ENCODE data around the gene PHF21A.
A peak's percentile ranks its signal among the peaks of the same experiment; 100 is the strongest.

The PHF21A gene

DNA sequence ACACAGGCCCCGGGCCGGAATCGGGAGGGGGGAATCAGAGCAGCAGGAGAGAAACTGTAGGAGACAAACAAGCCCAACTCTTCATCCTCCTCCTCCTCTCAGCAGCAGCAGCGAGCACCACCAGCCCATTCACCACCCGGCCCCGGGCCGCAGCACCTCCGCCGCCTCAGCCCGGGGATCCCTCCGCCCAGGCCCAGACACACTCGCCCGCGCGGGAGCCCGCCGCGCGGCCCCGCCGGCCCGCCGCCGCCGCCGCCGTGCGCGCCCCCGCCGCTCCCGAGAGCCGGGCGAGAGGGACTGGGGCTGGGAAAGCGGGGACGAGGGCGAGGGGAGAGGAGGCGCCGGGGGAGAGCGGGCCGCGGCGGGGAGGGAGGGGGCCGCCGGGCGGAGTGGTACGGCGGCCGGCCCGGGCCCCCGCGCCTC is at the start of gene PHF21A:
Gene PHF21A, minus strand, starts transcription at position 154 of the 423 bp plus-strand sequence. CDS start 37,235 bp downstream, outside the sequence.
- peak; percentile 72 to 78 for DNase-seq (ENCODE audit: low read depth in 2 of 2)

DNA sequence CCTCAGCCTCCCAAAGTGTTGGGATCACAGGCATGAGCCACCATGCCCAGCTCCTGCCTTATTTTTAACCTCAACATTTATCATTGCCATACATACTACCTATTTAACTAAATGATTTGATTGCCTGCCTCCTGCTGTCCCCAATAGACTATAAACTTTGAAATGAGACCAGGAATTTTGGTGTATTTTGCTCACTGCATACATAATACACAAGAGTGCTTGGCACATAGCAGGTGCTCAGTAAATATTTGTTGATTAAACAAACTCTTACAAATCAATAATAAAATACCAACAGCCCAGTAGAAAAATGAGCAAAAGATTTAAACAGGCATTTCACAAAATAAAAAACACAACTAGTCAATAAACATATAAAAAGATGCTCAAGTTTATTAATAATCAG is 49.5 kb upstream of the PHF21A start:
- DNase-seq (ENCODE audit: low read depth in 2 of 2) = no peak

DNA sequence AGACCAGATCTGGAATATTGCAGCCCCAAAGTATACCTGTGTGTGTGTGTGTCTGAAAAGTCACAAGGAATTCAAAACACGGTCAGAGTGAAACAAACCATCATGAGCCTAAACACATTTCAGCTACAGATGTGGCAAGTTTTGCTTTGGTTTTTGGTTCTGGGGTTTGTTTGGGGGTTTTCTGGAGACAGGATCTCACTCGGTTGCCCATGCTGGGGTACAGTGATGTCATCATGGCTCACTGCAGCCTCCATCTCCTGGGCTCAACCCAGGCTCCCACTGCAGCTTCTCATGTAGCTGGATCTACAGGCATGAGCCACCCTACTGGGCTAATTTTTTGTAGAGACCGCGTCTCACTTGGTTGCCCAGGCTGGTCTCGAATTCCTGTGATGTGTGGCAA is 41.4 kb upstream of the PHF21A start:
- DNase-seq (ENCODE audit: low read depth in 2 of 2) = no peak

DNA sequence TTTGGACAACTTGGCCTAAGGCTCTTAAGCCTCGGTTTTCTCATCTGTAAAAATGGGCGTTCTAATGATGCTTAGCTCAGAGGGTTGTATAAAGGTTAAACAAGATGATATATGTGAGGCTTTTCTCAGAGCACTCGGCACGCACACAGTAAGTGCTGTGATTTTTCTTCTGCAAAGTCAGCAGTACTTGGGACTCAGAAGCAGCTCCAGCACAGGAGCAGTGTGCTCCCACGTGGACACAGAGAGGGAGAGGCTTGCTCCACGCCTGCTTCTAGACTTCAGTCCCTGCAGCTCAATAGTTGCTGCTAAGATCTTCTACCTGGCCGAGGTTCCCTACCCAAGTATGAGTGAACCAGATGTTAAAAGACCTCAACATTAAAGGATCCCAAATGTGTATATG is 39.9 kb upstream of the PHF21A start:
- no peak for DNase-seq (ENCODE audit: low read depth in 2 of 2)

DNA sequence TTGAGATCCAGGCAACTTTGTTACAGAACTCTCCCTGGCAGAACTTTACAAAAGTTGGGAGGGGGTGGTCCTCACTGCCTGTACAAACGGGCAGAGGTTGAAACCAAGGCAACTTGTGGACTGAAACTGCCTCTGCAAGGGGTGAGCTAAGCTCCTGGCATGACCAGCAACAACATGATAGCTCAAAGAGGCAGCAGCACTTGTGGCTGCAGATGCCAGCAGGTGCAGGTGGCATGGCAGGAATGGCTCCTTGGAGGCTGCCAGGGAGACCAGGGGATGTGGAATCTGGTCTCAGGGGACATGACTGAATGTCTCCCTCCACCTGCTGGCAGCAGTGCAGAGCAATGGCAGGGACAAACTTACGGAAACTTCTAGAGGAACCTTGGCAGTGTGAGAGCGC is 38.8 kb upstream of the PHF21A start:
- no peak for DNase-seq (ENCODE audit: low read depth in 2 of 2)

DNA sequence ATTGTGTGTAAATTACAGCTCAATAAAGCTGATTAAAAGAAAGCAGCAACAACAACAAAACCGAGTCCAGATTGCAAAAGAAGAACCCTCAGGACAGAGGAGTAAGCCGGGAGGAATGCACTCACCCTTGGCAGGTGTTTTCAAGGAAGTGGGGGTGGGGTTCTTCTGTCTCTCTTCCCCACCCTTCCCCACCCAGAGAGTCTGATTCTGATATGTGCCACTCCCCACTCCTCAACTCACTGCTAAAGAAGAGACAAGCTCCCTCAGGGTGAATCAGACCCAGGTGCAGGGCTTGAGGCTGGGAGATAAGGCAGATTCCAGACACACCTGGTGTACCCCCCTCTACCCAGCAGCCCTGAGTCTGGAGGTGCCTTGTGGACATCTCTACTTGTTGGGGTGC is 38.4 kb upstream of the PHF21A start:
- DNase-seq (ENCODE audit: low read depth in 2 of 2) = no peak

DNA sequence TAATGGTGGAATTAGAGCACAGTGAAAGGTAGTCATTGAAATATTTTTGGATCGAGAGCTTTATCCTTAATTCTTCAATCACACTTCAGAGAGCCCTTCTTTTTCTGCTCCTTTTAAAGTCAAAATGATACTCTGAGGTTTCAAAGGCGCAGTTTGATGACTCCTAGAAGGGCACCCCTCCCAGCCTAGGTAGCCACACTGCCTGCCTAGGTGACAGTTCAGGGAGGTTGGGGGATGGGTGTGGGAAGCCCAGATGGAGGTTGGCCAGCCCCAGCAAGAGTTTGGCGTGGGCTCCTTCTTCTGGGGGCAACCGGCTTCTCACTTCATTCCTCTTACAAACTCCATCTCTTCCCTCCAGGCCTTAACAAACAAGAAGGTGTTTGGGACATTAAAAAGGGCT is 28.6 kb upstream of the PHF21A start:
- DNase-seq (ENCODE audit: low read depth in 2 of 2) = no peak

DNA sequence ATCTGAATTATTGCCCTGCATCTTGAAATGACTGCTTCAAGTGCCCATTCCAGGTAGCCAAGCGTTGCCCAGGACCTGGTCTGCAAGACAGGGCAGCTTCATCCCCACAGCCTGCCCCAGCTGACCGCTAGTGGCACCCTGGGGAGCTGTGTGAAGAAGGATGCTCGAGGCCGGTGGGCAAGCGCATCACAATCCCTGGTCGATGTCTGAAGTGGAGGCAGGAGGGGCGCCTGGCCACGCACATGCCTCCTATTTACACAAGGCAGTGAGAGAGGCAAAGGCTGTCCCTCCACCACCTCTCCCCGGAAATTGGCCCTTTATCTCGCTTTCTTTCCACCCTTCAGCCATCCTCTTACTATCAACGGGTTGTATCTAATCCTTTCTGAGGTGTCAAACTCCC is 28.1 kb upstream of the PHF21A start:
- no peak for DNase-seq (ENCODE audit: low read depth in 2 of 2)

DNA sequence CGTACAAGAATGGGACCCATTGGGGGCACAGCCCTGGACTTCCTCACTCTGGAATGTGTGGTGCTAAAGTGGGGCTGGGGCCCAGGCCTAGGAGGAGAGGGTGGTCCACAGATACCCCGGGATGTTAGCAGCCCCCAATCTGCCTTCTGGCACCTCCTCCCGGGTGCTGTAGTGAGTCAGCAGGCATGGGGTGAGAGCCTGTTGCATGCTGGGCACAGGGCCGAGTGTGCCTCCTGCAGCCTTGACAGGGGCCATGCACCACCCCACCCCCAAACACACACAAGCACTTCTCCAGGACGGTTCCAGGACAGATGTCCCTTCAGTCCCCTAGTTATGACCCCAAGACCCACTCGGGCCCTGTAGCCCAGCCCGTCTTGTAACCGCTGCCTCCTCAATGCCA is 23.5 kb upstream of the PHF21A start:
- no peak for DNase-seq (ENCODE audit: low read depth in 2 of 2)

DNA sequence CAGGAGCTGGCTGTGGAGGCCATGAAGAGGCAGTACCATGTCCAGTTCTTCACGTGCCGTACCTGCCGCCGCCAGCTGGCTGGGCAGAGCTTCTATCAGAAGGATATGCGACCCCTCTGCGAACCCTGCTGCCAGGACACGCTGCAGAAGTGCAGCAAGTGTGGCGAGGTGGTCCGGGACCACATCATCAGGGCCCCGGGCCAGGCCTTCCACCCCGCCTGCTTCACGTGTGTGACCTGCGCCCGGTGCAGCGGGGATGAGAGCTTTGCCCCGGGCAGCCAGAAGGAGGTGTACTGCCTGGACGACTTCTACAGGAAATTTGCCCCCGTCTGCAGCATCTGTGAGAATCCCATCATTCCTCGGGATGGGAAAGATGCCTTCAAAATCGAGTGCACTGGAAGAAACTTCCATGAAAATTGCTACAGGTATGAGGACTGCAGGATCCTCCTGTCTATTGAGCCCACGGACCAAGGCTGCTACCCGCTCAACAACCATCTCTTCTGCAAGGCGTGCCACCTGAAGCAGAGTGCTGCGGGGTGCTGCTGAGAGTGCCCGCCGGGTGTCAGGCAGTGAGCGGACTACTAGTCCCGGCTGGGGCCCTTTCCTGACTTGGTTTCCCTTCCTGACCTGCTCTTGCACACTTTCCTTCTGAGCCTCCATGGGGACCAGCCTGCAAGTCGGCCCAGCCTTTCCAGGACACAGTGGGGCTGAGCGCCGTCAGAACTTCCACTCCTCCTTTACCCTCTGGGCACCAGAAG is 22.0 kb upstream of the PHF21A start:
- DNase-seq (ENCODE audit: low read depth in 2 of 2) = no peak

DNA sequence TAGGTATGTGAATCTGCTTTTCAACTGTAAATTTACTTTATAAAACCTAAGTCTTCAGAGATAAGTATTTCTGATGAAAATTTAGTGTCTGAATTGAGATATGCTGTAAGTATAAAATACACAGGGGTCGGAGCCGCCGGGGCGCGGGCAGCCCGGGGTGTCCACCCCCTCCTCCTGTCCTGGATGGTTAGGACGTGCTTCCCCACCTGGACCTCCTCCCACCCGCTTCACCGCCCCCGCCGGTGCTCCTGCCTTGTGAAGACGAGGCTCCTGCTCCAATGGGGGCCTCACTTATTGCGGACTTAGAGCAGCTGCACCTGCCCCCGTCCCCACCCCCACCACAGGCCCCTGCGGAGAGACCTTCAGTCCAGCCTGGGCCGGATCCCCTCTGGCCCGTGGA is 21.3 kb upstream of the PHF21A start:
- no peak for DNase-seq (ENCODE audit: low read depth in 2 of 2)

DNA sequence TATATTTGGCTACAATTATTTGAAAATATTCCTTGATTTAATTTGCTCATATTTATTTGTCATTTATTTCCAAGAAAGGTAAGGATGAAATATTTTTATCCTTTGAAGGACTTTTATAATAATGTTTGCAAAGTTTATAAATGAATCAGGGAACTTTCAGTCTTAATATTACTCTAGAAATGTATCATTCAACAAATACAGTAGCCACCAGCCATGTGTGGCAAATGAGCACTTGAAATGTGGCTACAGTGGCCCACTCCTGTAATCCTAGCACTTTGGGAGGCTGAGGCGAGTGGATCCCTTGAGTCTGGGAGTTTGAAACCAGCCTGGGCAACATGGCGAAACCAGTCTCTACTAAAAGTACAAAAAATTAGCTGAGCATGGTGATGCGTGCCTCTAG is 20.3 kb upstream of the PHF21A start:
- no peak for DNase-seq (ENCODE audit: low read depth in 2 of 2)

DNA sequence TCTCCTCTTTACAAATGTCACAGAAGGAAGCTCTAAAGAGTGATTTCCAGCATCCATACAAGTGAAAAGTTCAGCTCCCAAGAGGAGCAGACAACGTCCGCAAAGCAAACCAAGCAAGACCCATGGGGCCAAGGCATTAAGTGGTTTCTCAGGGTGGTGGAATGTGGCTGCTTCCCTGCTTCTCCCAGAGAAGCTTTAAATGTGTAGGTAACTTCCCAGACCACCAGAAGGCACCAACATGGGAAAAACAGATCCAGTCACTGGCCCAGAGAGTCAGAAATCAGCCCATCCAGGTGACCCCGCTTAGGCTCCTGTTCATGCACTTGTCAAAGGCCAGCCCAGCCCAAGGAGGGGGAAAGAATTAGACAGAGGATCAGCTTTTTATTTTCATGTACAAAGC is 13.3 kb upstream of the PHF21A start:
- no peak for DNase-seq (ENCODE audit: low read depth in 2 of 2)

DNA sequence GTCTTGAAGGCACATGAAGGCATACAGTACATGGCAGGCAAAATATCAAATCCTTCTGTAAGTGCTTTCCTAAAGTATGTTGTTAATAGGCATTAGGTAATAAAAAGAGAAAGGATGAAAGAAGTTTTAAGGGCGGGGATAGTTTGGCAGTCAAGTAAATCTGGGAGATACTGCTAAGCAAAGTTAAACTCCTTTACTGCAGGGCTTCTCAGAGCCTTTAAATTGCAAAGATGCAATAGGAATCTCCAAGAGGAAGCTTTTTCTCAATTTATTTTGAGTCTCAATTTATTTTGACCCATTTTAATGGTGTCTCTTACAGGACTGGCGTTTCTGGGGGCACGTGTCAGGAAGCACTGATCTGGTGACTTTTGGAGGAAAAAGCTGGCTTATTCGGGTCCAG is 12.8 kb upstream of the PHF21A start:
- DNase-seq (ENCODE audit: low read depth in 2 of 2) = no peak

DNA sequence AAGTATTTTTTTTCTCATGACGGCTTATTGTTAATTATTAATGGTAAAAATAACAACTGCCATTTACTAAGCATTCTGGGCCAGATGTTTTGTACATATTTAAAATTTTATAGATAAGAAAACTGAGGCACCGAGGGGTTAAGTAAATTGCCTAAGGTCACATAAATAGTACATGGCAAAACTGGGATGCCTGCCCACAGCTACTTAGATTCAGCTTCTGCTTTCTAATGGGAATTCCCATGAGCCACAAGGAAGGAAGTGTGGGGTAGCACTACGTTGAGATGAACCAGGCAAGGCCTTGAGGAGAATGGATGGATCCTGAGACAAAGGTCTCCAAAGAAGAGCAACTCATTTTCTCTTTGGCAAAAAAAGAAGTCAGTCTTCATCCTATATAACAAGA is 11.9 kb upstream of the PHF21A start:
- DNase-seq (ENCODE audit: low read depth in 2 of 2) = no peak

DNA sequence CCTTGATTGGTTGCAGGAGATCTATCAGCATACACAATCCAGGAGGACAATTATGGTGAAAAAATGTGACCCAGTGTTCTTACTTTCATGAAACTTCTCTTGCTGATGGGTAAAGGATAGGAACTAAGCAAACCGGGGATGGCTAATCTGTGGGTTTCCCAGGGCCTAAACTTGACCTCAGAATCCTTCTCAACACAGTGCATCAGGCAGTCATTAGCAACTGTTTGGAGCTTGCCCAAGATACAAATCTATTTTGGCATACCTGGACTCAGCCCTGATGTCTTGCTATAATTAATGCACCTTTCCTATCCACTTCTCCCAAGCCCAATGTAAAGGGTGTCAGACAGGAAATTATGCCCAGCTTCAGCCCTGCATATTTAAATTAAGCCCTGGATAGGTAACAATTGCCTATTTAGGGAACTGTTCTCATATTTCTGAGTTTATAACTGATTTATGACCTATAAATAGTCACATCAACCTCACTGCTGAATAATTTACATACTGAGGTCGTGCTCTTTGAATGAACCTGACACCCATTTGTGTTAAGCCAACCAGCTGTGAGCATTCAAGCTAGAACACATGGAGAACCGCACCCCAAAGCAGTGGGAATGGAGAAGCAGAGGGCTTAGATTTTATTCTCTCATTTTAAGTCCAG is 9.2 kb upstream of the PHF21A start:
- DNase-seq (ENCODE audit: low read depth in 2 of 2) = no peak

DNA sequence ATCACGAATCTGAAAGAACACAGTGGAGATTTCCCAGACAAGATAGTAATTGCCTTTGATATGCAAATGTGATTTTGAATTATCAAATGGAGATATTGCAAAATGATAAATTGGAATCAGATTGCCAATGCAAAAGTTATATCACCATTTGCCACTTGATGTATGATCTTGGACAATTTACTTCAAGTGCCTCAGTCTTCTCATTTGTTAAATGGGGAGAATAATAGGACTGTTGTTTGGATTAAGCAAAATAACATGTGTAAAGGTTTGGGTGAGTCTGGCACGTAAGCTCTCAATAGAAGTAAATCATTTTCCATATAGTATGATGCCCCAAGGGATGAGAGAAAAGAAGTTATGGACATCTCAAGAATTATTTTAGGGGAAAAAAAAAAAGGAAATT is 7.9 kb upstream of the PHF21A start:
- no peak for DNase-seq (ENCODE audit: low read depth in 2 of 2)

DNA sequence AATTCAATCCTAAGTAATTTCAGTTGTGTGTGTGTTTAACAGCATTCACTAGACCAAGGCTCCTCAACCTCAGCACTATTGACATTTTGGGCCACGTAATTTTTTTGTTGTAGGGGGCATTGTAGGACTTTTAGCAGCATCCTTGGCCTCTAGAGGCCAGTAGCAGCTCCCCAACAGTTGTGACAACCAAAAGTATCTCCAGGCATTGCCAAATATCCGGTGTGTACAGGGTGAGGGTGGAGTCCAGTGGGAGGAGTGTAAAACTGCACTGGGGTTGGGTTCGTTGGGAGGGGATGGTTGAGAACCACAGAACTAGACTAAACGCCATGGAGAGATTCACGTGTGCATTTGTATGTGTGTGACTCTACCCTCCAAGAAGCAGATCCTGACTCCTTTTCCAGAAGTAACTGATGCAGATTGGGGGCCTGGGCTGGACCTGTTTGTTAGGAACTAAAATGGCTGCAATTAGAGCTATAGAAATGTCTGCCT is 5.9 kb upstream of the PHF21A start:
- peak in 1 of 2 donors; percentile 30 for DNase-seq (ENCODE audit: low read depth in 2 of 2)

DNA sequence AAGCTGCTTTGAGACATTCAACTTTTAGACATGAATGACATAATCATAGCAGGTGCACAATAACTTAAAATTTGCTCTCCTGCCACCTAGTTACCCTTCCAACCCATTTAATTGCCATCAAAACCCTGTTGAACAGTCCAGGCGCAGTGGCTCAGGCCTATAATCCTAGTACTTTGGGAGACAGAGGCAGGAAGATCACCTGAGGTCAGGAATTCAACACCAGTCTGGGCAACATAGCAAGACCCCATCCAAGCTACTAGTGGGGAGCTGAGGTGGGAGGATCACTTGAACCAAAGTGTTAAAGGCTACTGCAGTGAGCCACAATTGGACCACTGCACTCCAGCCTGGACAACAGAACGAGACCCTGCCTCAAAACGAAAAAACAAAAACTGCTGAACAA is 4.0 kb upstream of the PHF21A start:
- no peak for DNase-seq (ENCODE audit: low read depth in 2 of 2)

DNA sequence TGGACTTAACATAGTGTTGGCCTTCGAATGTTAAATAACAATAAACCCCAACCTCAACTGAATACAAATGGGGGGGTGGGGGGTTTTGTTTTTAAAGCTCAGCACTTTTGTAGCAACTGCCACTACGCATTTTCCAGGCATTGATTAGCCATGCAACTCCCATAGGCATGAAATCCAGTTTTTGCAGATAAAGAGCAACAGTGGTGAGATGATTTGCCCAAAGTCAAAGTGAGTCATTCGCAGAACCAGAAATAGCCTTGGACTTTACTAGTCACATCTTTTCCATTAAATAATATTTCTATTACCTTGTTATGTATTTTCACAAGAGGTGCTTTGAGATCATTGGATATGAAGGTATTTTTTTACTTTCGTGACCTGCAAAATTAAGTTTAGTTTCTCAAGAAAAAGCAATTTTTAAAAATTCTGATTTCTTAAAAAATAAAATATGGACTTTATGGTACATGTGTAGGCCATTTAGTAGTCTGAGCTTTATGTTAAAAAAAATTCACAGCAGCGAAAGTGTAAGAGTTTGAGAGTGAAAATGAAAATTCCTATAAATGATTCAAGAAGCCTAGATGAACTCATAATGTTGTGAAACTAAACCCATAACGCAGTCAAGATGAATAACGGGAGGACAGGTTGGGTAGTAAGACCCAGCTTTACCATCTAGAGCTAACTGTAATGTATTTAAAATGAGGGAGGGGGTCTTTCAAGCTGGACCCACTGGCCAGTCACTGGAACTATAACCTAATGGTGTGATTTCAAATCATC is 1.9 kb upstream of the PHF21A start:
- no peak for DNase-seq (ENCODE audit: low read depth in 2 of 2)

DNA sequence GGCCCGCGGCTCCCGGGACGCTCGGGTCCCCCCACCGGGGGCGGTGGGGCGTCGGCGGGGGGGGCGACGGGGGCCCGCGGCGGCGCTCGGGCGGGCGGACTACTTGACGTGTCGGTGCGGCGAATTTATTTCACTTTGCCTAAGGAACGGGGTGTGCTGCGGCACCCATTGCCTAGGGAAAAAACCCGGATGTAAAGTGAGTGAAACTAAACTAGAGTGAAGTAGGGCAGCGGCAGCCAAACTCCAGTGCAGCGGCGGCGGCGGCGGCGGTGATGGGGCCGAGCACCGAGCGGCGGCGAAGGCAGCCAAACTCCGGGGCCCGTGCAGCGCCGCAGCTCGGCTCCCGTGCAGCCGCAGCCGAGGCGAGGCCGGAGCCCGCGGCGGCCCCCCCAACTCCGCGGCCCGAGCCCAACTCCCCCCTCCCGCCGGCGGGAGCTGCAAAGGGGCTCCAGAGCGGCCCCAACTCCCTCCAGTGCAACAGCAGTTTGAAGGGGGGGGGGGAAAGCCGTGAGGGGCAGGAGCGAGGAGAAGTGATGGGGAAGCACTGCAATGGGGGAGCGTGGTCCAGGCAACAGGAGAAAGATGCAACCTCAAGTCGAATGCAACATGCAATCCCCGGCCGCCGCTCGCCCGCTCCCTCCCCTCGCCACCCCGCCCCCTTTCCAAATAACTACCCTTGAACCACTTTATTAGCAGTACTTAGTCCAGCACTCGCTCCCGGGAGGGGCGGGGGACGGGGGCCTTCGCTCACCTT is 647 bp upstream of the PHF21A start:
- peak; percentile 47 to 55 for DNase-seq (ENCODE audit: low read depth in 2 of 2)
